Measurements from ENCODE around the gene C11orf16. TPM values are rescaled to one million over a fixed set of nuclear protein-coding genes. Genes with fewer than 3 reads are reported as not detected.
"Not testable (repeated sequence)": the region's sequence is repeated elsewhere in the genome, so short reads cannot be mapped to it uniquely, and the experiment has no call there.

Gene C11orf16
- total RNA-seq, 1 experiment from 2014 or later, result not detected

DNA sequence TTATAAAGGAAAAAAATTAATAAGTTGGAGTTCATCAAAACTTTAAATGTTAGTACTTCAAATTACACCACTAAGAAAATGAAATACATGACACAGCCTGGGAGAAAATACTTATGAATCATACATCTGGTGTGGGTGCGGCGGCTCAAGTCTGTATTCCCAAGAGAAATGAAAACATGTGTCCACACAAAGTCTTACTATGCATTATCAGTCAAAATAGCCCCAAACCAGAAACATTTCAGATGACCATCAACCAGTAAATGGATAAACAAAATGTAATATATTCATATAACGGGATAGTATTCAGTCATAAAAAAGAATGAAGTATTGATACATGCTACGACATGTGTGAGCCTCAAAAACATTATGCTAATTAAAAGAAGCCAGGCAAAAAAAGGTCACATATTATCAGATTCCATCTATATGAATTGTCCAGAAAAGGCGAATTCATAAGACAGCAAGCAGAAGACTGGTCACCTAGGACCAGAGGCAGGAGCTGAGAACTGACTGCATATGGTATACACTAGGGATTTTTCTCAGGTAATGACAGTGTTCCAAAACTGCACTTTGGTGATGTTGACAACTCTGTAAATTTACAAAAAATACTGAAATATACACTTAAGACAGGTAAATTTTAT is 27.1 kb downstream of the C11orf16 start:
- Histone ChIP-seq H4K20me1 (ENCODE audit: insufficient read depth) (no peaks in the 10 kb centered on the region), H2AFZ (no peak overlapping the region), H3K79me2 (ENCODE audit: low read depth) (no peaks in the 10 kb centered on the region), H3K36me3 (ENCODE audit: low read depth) (no peaks in the 10 kb centered on the region), H3F3A (ENCODE audit: insufficient read depth, low read depth) (peaks cover 9% of the 10 kb centered on the region), H3K27me3 (ENCODE audit: insufficient read depth, low read depth) (no peaks in the 10 kb centered on the region), H3K4me1 (replicated peaks; ENCODE audit: insufficient read depth) (peaks cover 28% of the 10 kb centered on the region), H3K4me2 (no peak overlapping the region), H3K27ac (peak overlapping the region; percentile 83), H3K9me2 (ENCODE audit: insufficient read depth) (no peaks in the 10 kb centered on the region), H3K4me3 (no peak overlapping the region), H3K9me3 (ENCODE audit: insufficient read depth, low read depth) (no peaks in the 10 kb centered on the region)
- no TSS peak for BruUV-seq (replicated peaks)
- ChIA-PET POLR2A (ENCODE audit: unreplicated experiment) (no interaction called here), CTCF (no interaction called here)
- intact Hi-C loops (cut with micrococcal nuclease; ENCODE audit: unreplicated experiment), result loop anchor here (2.0 to 5.0 kb wide), 2 partner anchors 33 to 139 kb away; no protein-coding TSS in a partner anchor
- no peak for DNase-seq
- no peak for TF ChIP-seq EZH2 (IDR thresholded peaks at IDR 0.05; ENCODE audit: low read depth)
- TF ChIP-seq, protein P1, sequence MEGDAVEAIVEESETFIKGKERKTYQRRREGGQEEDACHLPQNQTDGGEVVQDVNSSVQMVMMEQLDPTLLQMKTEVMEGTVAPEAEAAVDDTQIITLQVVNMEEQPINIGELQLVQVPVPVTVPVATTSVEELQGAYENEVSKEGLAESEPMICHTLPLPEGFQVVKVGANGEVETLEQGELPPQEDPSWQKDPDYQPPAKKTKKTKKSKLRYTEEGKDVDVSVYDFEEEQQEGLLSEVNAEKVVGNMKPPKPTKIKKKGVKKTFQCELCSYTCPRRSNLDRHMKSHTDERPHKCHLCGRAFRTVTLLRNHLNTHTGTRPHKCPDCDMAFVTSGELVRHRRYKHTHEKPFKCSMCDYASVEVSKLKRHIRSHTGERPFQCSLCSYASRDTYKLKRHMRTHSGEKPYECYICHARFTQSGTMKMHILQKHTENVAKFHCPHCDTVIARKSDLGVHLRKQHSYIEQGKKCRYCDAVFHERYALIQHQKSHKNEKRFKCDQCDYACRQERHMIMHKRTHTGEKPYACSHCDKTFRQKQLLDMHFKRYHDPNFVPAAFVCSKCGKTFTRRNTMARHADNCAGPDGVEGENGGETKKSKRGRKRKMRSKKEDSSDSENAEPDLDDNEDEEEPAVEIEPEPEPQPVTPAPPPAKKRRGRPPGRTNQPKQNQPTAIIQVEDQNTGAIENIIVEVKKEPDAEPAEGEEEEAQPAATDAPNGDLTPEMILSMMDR (conservative IDR thresholded peaks at IDR 0.05), result no peak

DNA sequence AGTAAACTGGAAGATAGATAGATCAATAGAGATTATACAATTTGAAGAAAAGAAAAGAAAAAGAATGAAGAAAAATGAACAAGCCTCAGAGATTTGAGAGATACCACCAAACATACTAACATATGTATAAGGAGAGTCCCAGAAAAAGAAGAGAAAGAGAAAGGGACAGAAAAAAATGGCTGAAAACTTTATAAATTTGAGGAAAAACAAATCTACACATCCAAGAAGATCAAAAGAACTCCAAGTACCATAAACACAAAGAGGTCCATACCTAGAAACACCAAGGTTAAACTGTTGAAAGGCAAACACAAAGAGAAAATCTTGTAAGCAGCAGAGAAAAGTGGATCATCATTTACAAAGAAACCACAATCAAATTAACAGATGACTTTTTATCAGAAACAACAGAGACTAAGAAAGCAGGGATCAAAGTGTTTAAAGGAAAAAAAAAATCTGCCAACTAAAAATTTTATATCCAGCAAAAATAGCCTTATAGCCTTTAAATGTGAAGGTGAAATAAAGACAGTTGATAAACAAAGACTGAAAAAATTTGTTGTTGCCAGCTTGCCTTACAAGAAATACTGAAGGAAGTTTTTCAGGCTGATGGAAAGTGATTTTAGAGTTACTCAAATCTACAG is 33.5 kb downstream of the C11orf16 start:
- POLR2A ChIA-PET (ENCODE audit: unreplicated experiment), result no interaction called here

DNA sequence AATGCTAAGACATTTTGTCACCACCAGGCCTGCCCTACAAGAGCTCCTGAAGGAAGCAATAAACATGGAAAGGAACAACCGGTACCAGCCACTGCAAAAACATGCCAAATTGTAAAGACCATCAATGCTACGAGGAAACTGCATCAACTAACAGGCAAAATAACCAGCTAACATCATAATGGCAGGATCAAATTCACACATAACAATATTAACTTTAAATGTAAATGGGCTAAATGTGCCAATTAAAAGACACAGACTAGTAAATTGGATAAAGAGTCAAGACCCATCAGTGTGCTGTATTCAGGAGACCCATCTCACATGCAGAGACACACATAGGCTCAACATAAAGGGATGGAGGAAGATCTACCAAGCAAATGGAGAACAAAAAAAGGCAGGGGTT is 41.6 kb downstream of the C11orf16 start:
- POLR2A ChIA-PET (ENCODE audit: unreplicated experiment); H3K27me3 ChIP-seq (ENCODE audit: insufficient read depth, low read depth); H3K27ac ChIP-seq; H3K9me2 ChIP-seq (ENCODE audit: insufficient read depth); H4K20me1 ChIP-seq (ENCODE audit: insufficient read depth); H3F3A ChIP-seq (ENCODE audit: insufficient read depth, low read depth); H3K36me3 ChIP-seq (ENCODE audit: low read depth); DNase-seq; H3K4me1 ChIP-seq (replicated peaks; ENCODE audit: insufficient read depth); H3K4me2 ChIP-seq; H3K9me3 ChIP-seq (ENCODE audit: insufficient read depth, low read depth); H3K79me2 ChIP-seq (ENCODE audit: low read depth); H2AFZ ChIP-seq; intact Hi-C loops (cut with micrococcal nuclease; ENCODE audit: unreplicated experiment); CTCF ChIA-PET; H3K4me3 ChIP-seq; BruUV-seq (replicated peaks): not testable (repeated sequence)

More for the DNA sequence above, 33.5 kb downstream of the C11orf16 start:
- TF ChIP-seq EZH2 (IDR thresholded peaks at IDR 0.05; ENCODE audit: low read depth), result no peak
- TF ChIP-seq, protein P1 (conservative IDR thresholded peaks at IDR 0.05), result no peak
- H3K4me2 ChIP-seq, result no peak overlapping the region
- no peaks in the 10 kb centered on the region for H4K20me1 ChIP-seq (ENCODE audit: insufficient read depth)
- no peak overlapping the region for H3K27ac ChIP-seq
- no peaks in the 10 kb centered on the region for H3K4me1 ChIP-seq (replicated peaks; ENCODE audit: insufficient read depth)
- intact Hi-C loops (cut with micrococcal nuclease; ENCODE audit: unreplicated experiment), result no loop called here
- H3F3A ChIP-seq (ENCODE audit: insufficient read depth, low read depth), result no peaks in the 10 kb centered on the region
- H3K9me3 ChIP-seq (ENCODE audit: insufficient read depth, low read depth), result no peaks in the 10 kb centered on the region
- H3K4me3 ChIP-seq, result no peak overlapping the region
- H3K36me3 ChIP-seq (ENCODE audit: low read depth), result no peaks in the 10 kb centered on the region
- no TSS peak for BruUV-seq (replicated peaks)
- H3K79me2 ChIP-seq (ENCODE audit: low read depth), result no peaks in the 10 kb centered on the region
- H2AFZ ChIP-seq, result no peak overlapping the region
- DNase-seq, result no peak
- no peaks in the 10 kb centered on the region for H3K9me2 ChIP-seq (ENCODE audit: insufficient read depth)
- no peaks in the 10 kb centered on the region for H3K27me3 ChIP-seq (ENCODE audit: insufficient read depth, low read depth)
- CTCF ChIA-PET, result no interaction called here

All from PC-9 (cell line).